SK-N-SH treated with all-trans-retinoic acid at 6 μM for 48 hours (cell line): ENCODE measurements around the gene TMED4.

Experiments
- ATAC-seq: fragments of 200-7000 bp; cut with Tn5 transposase; 3 replicates; pipeline ENCODE4 v1.9.1; 2020; ENCODE audit warnings: mild to moderate bottlenecking, moderate library complexity
- ARNTL ChIP-seq: fragments of 450-650 bp; formaldehyde crosslinking; IDR thresholded peaks from 2 replicates; pipeline ENCODE4 v1.5.0; 2020; ENCODE audit warnings: low read depth, mild to moderate bottlenecking, moderate library complexity, borderline replicate concordance
- BACH2 ChIP-seq: fragments of 250-450 bp; sonication (Bioruptor Pico); IDR thresholded peaks from 2 replicates; pipeline ENCODE4 v1.9.0; 2021; ENCODE audit warnings: mild to moderate bottlenecking, borderline replicate concordance
- CSDC2 ChIP-seq: fragments of 250-450 bp; sonication (Bioruptor Pico); IDR thresholded peaks from 2 replicates; pipeline ENCODE4 v1.5.0; 2020; ENCODE audit warnings: mild to moderate bottlenecking, moderate library complexity
- ESRRG ChIP-seq: fragments of 250-450 bp; sonication (Bioruptor Pico); IDR thresholded peaks from 2 replicates; pipeline ENCODE4 v1.6.1; 2021; ENCODE audit warnings: mild to moderate bottlenecking
- ISL1 ChIP-seq: fragments of 250-450 bp; sonication (Bioruptor Pico); IDR thresholded peaks from 2 replicates; pipeline ENCODE4 v2.1.2; 2022; ENCODE audit warnings: mild to moderate bottlenecking, moderate library complexity
- OSR1 ChIP-seq: fragments of 250-450 bp; sonication (Bioruptor Pico); IDR thresholded peaks from 2 replicates; pipeline ENCODE4 v1.8.0; 2022; ENCODE audit warnings: moderate library complexity, mild to moderate bottlenecking, inconsistent platforms
- PPARA ChIP-seq: fragments of 250-450 bp; sonication (Bioruptor Pico); IDR thresholded peaks from 2 replicates; pipeline ENCODE4 v1.5.0; 2020; ENCODE audit warnings: mild to moderate bottlenecking, borderline replicate concordance
- RARB ChIP-seq: fragments of 250-450 bp; sonication (Bioruptor Pico); IDR thresholded peaks from 2 replicates; pipeline ENCODE4 v1.8.0; 2021; ENCODE audit warnings: mild to moderate bottlenecking, moderate library complexity
- SNAI2 ChIP-seq: fragments of 250-450 bp; sonication (Bioruptor Pico); IDR thresholded peaks from 2 replicates; pipeline ENCODE4 v1.5.0; 2020; ENCODE audit warnings: mild to moderate bottlenecking, moderate library complexity
- TCF4 ChIP-seq: fragments of 250-450 bp; sonication (Bioruptor Pico); IDR thresholded peaks from 2 replicates; pipeline ENCODE4 v1.8.0; 2021; ENCODE audit warnings: mild to moderate bottlenecking, moderate library complexity, borderline replicate concordance
- TOX ChIP-seq: fragments of 250-450 bp; sonication (Bioruptor Pico); IDR thresholded peaks from 2 replicates; pipeline ENCODE4 v1.8.0; 2021; ENCODE audit warnings: mild to moderate bottlenecking, moderate library complexity, borderline replicate concordance
- ZC3H10 ChIP-seq: fragments of 250-450 bp; sonication (Bioruptor Pico); IDR thresholded peaks from 2 replicates; pipeline ENCODE4 v1.5.1; 2021; ENCODE audit warnings: mild to moderate bottlenecking, moderate library complexity
- ZFP3 ChIP-seq: fragments of 250-450 bp; sonication (Bioruptor Pico); IDR thresholded peaks from 2 replicates; pipeline ENCODE4 v1.5.0; 2020; ENCODE audit warnings: mild to moderate bottlenecking, moderate library complexity
- ZFP30 ChIP-seq: fragments of 450-650 bp; formaldehyde crosslinking; IDR thresholded peaks from 2 replicates; pipeline ENCODE4 v1.5.0; 2022; ENCODE audit warnings: mild to moderate bottlenecking, moderate library complexity
- ZNF565 ChIP-seq: fragments of 450-650 bp; formaldehyde crosslinking; conservative IDR thresholded peaks from 2 replicates; pipeline ENCODE4 v1.5.0; 2020; ENCODE audit warnings: low read depth, mild to moderate bottlenecking, moderate library complexity
- ZNF70 ChIP-seq: fragments of 450-650 bp; formaldehyde crosslinking; IDR thresholded peaks from 2 replicates; pipeline ENCODE4 v1.5.0; 2020; ENCODE audit warnings: mild to moderate bottlenecking, moderate library complexity
- ZNF8 ChIP-seq: fragments of 450-650 bp; formaldehyde crosslinking; IDR thresholded peaks from 2 replicates; pipeline ENCODE4 v1.5.0; 2020; ENCODE audit warnings: mild to moderate bottlenecking, moderate library complexity
- TF ChIP-seq, protein P1 (sequence below): fragments of 250-450 bp; sonication (Bioruptor Pico); IDR thresholded peaks from 2 replicates; pipeline ENCODE4 v1.5.1; 2021; ENCODE audit warnings: mild to moderate bottlenecking, moderate library complexity
- TF ChIP-seq, protein P2 (sequence below): fragments of 250-450 bp; sonication (Bioruptor Pico); IDR thresholded peaks from 2 replicates; pipeline ENCODE4 v1.8.0; 2020; ENCODE audit warnings: mild to moderate bottlenecking, moderate library complexity, borderline replicate concordance
- TF ChIP-seq, protein P3 (sequence below): fragments of 250-450 bp; sonication (Bioruptor Pico); IDR thresholded peaks from 2 replicates; pipeline ENCODE4 v1.5.0; 2020; ENCODE audit warnings: mild to moderate bottlenecking, moderate library complexity
- TF ChIP-seq, protein P4 (sequence below): fragments of 250-450 bp; sonication (Bioruptor Pico); IDR thresholded peaks from 2 replicates; pipeline ENCODE4 v1.5.1; 2020; ENCODE audit warnings: low read depth, mild to moderate bottlenecking, moderate library complexity

TMED4 gene

DNA sequence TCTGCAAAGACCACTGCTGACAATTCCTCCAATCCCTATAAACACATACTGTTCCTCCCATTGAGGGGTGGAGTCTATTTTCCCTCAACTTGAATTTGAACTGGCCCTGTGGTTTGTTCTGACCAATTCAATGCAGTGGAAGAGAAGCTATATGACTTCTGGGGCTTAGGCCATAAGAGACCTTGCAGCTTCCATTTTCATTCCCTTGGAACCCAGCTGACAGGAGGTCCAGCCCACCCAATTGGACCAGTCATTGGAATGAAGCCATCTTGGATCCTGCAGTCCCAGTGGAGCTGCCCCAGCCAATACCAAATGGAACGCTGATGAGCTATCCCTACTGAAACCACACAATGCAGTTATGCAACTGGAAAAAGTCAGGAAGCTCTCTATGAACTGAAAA lies 8.9 kb upstream of the TMED4 start:
- TF ChIP-seq ZNF70 (CRISPR knock-in tag) (no peak), ESRRG (CRISPR knock-in tag) (no peak), ISL1 (CRISPR knock-in tag) (no peak), SNAI2 (CRISPR knock-in tag) (no peak), ZC3H10 (CRISPR knock-in tag) (no peak), ZNF8 (CRISPR knock-in tag) (no peak), RARB (CRISPR knock-in tag) (no peak), TCF4 (CRISPR knock-in tag) (no peak), TOX (CRISPR knock-in tag) (no peak), ZFP30 (CRISPR knock-in tag) (no peak), OSR1 (no peak), CSDC2 (CRISPR knock-in tag) (no peak), PPARA (CRISPR knock-in tag) (no peak), ARNTL (no peak), ZFP3 (CRISPR knock-in tag) (no peak), ZNF565 (no peak)
- TF ChIP-seq, protein P1, sequence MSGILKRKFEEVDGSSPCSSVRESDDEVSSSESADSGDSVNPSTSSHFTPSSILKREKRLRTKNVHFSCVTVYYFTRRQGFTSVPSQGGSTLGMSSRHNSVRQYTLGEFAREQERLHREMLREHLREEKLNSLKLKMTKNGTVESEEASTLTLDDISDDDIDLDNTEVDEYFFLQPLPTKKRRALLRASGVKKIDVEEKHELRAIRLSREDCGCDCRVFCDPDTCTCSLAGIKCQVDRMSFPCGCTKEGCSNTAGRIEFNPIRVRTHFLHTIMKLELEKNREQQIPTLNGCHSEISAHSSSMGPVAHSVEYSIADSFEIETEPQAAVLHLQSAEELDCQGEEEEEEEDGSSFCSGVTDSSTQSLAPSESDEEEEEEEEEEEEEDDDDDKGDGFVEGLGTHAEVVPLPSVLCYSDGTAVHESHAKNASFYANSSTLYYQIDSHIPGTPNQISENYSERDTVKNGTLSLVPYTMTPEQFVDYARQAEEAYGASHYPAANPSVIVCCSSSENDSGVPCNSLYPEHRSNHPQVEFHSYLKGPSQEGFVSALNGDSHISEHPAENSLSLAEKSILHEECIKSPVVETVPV: no peak
- TF ChIP-seq, protein P2, sequence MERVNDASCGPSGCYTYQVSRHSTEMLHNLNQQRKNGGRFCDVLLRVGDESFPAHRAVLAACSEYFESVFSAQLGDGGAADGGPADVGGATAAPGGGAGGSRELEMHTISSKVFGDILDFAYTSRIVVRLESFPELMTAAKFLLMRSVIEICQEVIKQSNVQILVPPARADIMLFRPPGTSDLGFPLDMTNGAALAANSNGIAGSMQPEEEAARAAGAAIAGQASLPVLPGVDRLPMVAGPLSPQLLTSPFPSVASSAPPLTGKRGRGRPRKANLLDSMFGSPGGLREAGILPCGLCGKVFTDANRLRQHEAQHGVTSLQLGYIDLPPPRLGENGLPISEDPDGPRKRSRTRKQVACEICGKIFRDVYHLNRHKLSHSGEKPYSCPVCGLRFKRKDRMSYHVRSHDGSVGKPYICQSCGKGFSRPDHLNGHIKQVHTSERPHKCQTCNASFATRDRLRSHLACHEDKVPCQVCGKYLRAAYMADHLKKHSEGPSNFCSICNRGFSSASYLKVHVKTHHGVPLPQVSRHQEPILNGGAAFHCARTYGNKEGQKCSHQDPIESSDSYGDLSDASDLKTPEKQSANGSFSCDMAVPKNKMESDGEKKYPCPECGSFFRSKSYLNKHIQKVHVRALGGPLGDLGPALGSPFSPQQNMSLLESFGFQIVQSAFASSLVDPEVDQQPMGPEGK: no peak
- TF ChIP-seq, protein P3, sequence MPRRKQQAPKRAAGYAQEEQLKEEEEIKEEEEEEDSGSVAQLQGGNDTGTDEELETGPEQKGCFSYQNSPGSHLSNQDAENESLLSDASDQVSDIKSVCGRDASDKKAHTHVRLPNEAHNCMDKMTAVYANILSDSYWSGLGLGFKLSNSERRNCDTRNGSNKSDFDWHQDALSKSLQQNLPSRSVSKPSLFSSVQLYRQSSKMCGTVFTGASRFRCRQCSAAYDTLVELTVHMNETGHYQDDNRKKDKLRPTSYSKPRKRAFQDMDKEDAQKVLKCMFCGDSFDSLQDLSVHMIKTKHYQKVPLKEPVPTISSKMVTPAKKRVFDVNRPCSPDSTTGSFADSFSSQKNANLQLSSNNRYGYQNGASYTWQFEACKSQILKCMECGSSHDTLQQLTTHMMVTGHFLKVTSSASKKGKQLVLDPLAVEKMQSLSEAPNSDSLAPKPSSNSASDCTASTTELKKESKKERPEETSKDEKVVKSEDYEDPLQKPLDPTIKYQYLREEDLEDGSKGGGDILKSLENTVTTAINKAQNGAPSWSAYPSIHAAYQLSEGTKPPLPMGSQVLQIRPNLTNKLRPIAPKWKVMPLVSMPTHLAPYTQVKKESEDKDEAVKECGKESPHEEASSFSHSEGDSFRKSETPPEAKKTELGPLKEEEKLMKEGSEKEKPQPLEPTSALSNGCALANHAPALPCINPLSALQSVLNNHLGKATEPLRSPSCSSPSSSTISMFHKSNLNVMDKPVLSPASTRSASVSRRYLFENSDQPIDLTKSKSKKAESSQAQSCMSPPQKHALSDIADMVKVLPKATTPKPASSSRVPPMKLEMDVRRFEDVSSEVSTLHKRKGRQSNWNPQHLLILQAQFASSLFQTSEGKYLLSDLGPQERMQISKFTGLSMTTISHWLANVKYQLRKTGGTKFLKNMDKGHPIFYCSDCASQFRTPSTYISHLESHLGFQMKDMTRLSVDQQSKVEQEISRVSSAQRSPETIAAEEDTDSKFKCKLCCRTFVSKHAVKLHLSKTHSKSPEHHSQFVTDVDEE (CRISPR knock-in tag): no peak
- no peak for ATAC-seq

DNA sequence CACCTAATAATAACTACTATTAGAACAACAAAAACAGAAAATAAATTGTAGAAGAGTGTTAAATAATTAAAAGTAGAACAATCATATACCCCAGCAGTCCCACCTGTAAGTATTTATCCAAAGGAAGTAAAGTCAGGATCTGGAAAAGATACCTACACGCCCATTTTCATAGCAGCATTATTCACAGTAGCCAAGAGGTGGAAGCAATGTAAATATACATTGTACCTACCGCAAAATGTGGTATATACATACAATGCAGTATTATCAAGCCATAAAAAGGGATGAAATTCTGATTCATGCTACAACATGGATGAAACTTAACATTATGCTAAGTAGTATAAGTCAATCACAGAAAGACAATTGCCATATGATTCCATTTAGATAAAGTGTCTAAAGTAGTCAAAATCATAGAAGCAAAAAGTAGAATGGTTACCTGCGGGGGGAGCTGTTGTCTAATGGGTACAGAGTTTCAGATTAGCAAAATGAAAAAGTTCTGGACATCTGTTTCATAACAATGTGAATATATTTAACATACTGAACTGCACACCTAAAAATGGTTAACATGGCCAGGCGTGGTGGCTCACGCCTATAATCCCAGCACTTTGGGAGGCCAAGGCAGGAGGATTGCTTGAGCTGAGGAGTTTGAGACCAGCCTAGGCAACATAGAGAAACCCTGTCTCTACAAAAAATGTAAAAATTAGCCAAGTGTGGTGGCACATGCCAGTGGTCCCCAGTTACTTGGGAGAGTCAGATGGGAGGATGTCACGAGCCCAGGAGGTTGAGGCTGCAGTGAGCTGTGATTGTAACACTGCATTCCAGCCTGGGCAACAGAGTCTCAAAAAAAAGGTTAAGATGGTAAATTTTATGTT lies 6.0 kb upstream of the TMED4 start:
- TF ChIP-seq TOX (CRISPR knock-in tag) (no peak), CSDC2 (CRISPR knock-in tag) (no peak), OSR1 (no peak), BACH2 (CRISPR knock-in tag) (no peak), ZNF70 (CRISPR knock-in tag) (no peak), ISL1 (CRISPR knock-in tag) (no peak), PPARA (CRISPR knock-in tag) (no peak), ZC3H10 (CRISPR knock-in tag) (no peak), ZFP3 (CRISPR knock-in tag) (no peak), ESRRG (CRISPR knock-in tag) (no peak), ZNF8 (CRISPR knock-in tag) (no peak), ZNF565 (no peak)
- TF ChIP-seq, protein P4, sequence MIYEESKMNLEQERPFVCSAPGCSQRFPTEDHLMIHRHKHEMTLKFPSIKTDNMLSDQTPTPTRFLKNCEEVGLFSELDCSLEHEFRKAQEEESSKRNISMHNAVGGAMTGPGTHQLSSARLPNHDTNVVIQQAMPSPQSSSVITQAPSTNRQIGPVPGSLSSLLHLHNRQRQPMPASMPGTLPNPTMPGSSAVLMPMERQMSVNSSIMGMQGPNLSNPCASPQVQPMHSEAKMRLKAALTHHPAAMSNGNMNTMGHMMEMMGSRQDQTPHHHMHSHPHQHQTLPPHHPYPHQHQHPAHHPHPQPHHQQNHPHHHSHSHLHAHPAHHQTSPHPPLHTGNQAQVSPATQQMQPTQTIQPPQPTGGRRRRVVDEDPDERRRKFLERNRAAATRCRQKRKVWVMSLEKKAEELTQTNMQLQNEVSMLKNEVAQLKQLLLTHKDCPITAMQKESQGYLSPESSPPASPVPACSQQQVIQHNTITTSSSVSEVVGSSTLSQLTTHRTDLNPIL (CRISPR knock-in tag): no peak
- TF ChIP-seq, protein P3 (CRISPR knock-in tag): no peak
- TF ChIP-seq, protein P2: no peak
- peak; percentile 93 for ATAC-seq
